GM23338 (cell line): Measurements from ENCODE around the gene SEC22A.

Source experiments
- CTCF ChIP-seq, 2 experiments: fragments of 200-600 bp in 1 of 2; sonication (generic) in 1 of 2; conservative IDR thresholded peaks; 2 replicates each; pipeline versions ENCODE4 v1.5.1 to v1.6.1; 2016 to 2017; ENCODE audit warnings: antibody characterized with exemption in 2 of 2, low read depth in 2 of 2, mild to moderate bottlenecking in 2 of 2, moderate library complexity in 1 of 2
- ETS1 ChIP-seq: IDR thresholded peaks from 2 replicates; pipeline ENCODE4 v1.6.1; 2016; ENCODE audit warnings: antibody characterized with exemption
- EZH2 ChIP-seq: fragments of 200-600 bp; sonication (generic); IDR thresholded peaks from one replicate; pipeline ENCODE4 v1.8.0; 2017; ENCODE audit warnings: antibody characterized with exemption, mild to moderate bottlenecking, low read depth; ENCODE audit not compliant: unreplicated experiment
- EZH2phosphoT487 ChIP-seq: fragments of 200-600 bp; sonication (generic); IDR thresholded peaks from one replicate; pipeline ENCODE4 v1.8.1; 2018; ENCODE audit warnings: antibody characterized with exemption; ENCODE audit not compliant: unreplicated experiment
- POLR2AphosphoS5 ChIP-seq: IDR thresholded peaks from 2 replicates; pipeline ENCODE4 v1.6.1; 2016; ENCODE audit warnings: antibody characterized with exemption, low read depth
- REST ChIP-seq: IDR thresholded peaks from one replicate; pipeline ENCODE4 v1.6.1; 2018; ENCODE audit warnings: antibody characterized with exemption; ENCODE audit not compliant: unreplicated experiment
- ZNF331 ChIP-seq: fragments of 250-450 bp; sonication (Bioruptor Pico); IDR thresholded peaks from 2 replicates; pipeline ENCODE4 v1.5.0; 2020; ENCODE audit warnings: low read depth, mild to moderate bottlenecking, moderate library complexity

- TF ChIP-seq CTCF (conservative IDR thresholded peaks at IDR 0.05; ENCODE audit: low read depth in 2 of 2) (no peak), REST (no peak), EZH2 (no peak), POLR2AphosphoS5 (no peak), ETS1 (no peak), EZH2phosphoT487 (no peak), ZNF331 (CRISPR knock-in tag) (no peak)
Observed at GRCh38 chr3:123290107-123290930, 88.6 kb downstream of the SEC22A start.
